ENCODE data around the gene WDR86.

Gene WDR86

DNA sequence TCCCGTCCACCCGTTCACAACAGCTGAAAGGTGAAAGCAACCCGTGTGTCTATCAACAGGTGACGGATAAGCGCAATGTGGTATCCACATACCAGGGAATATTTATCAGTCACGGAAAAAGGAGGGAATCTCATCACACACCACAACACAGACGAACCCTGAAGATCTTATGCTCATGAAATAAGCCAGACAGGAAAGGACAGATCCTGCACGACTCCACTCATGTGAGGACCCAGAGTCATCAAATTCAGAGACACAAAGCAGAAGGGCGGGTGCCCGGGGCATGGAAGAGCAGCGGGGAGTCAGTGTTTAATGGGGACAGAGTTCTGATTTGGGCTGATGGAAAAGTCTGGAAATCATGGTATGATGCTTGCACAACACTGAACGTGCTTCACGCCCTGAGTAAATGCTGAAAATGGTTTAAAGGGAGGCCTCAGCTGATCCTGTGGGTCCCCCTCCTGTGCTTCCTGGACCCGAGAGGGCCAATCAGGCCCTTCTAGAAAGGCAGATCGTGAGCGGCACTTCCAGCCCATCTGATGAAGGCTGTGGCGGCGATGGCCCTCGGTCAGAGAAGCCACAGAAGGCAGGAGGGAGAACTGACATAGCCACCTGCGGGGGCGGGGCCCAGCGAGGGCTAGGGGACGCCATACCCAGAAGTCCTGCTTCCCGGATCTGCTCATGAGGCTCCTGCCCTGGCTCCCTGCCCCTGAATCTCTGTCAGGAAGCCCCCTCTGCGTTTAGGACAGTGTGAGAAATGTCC is 19.1 kb downstream of the WDR86 start:
- no peak for DNase-seq (ENCODE audit: low read depth)

DNA sequence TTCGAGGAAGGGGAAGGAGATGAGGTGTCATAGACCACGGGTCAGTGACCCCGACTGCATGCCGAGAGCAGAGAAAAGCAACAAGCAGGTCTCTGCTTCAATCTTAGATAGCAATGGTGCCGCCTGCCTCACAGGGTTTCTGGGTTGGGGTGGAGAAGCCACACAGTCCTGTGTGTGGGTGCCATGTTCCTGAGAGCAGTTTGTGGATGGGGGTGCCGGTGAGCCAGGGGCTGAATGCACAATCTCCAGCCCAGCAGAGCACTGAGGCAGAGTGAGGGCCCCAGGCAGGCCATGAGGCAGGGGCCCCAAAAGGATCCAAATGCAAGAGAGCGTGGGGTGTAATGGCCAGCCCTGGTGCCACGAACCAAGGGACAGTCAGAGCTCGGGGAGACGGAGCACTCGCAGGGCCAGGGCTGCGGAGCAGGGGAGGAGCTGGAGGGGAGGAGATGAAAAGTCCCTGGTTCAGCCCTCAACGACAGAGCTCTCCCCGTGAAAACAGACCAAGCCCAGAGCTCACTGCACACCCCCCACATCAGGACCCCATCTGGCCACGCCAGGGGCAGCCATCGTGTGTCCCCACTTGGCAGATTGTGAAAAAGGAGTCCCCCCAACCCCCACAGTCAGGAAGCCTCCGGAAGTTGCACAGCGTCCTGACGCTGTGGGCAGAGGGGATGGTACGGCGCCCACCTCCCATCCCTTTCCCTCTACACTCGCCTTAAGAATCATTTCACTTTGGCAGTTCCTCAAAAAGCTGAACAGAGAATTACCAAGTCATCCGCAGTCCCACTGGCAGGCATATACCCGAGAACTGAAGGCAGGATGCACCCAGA is 19.9 kb downstream of the WDR86 start:
- no peak for DNase-seq (ENCODE audit: low read depth)

DNA sequence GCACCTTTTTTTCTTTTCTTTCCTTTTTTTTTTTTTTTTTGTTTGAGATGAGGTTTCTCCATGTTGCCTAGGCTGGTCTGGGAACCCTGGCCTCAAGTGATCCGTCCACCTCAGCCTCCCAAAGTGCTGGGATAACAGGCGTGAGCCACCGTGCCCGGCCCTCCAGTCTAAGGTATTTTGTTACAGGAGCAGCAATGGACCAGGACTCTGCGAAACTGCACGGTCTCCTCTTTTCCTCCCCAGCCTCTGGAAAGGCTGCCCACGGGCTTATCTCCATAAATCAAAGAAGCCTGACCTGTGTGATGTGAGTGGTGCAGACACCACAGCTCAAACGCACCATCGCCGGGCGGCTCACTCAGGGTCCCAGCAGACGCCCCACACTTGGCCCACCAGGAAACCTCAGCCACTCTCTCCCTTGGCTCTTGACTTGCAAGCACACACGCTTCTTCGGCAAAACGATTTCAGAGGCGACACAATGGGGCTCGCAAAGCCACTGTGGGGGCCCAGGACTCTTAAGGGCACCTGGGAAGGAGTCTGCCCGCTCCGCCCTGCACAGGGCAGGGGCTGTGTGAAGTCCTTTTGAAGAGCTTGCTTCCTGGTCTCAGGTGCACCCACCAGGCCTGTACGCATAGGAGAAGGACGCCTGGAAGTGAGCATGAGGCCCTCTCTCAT is 20.6 kb downstream of the WDR86 start:
- no peak for DNase-seq (ENCODE audit: low read depth)

DNA sequence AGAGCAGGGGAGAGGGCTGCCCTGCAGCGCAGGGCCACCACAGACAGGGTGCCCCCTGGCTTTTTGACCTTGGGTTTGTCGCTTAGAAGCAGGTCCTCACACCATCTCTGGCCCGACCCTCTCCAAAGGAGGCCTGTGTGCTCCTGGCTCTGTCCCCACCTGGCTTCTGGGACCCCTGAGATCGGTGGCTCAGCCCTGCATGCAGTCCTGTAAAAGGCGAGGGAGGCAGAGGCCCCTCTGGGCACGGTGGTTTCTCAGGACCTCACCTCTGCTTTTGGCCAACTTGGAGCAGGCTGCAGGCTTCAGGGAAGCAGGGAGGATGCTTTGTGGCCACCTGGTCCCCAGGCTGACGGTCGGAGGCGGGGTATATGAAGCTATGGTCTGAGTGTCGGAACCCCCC is 21.4 kb downstream of the WDR86 start:
- DNase-seq (ENCODE audit: low read depth): no peak

DNA sequence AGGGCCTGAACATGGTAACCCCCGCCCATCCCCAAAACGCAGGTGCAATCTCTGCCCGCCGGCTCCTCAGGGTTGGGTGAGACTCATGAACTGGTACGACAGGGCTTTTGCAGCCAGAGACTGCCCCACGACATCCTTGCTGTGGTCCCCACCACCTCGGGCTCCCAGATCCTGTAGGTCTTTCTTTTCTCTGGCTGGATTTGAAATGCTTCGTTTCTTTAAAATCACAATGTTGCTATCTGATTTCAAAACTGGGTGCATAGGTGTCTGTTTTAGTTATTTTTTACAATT is 21.9 kb downstream of the WDR86 start:
- no peak for DNase-seq (ENCODE audit: low read depth)

DNA sequence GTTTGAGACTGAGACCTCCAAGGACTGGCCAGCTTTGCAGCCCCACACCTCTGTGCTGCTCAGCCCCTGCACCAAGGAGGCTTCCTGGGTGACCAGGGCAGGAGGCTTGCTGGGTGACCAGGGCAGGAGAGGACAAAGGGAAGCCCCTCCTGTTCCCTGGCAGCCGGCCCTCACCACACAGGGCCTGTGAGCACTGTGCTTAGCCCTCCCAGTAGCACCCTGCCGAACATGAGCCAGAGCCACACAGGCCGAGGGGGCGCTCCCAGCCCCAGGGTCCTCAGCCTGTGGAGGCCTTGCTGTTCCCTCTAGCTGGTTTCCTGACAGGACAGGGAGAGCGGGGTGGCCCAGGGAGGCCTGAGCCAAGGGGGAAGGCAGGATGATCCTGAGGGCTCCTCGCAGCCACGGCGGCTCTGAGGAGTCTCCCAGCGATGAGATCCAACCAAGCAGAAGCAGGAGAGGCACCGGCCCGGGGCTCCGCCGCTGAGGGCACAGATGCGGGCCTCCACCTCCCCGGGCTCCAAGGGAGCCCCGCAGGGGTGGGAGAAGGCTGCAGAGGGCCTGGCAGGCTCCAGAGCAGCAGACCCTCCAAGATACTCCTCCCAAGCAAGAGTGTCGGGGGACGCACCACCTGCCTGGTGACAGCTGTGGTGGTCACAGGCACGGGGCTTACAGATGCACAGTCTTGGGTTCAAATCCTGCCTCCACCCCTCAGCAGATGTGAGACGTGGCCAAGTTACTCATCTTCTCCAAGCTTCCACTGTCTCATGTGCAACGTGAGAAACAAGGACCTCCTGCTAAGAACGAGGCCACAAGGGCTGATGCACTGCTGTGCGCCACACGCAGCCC is 22.5 kb downstream of the WDR86 start:
- no peak for DNase-seq (ENCODE audit: low read depth)

DNA sequence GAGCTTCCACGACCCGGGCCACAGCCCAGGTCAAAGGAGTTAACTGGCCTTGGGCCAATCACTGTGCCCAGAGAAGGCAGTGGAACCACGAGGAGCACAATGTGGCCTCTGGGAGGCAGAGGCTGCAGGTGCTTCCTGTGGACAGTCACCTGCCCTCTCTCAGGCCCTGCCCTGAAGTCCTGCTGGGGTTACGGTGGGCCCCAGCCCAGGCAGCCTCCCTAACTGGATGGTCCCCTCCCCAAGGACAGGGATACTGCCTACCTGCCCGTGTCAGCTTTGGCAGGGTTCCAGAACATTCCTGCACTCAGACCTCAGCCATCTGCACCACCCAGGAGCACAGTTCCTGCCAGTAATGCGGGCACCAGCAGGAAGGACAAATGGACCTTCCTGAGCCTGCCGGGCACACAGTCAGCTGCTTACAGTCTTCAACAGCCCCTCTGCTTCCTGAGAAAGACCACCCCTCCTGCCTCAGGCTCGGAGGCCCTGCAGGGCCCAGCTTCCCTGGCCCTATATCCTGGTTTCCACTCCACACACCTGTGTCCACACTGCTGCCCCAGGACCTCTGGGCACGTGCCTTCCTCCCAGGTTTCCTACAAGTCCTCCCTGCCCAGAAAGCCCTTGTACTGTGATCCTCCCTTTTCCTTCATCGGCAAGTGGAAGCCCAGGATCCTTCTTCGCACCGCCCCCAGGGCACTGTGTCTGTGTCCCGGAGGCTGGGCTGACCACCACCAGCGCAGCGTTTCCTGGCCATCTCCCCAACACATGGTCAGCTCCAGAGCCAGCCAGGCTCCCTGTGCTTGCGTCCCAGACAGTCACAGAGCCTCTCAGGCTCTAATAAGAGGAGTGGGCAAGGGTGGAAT is 23.3 kb downstream of the WDR86 start:
- DNase-seq (ENCODE audit: low read depth): no peak

DNA sequence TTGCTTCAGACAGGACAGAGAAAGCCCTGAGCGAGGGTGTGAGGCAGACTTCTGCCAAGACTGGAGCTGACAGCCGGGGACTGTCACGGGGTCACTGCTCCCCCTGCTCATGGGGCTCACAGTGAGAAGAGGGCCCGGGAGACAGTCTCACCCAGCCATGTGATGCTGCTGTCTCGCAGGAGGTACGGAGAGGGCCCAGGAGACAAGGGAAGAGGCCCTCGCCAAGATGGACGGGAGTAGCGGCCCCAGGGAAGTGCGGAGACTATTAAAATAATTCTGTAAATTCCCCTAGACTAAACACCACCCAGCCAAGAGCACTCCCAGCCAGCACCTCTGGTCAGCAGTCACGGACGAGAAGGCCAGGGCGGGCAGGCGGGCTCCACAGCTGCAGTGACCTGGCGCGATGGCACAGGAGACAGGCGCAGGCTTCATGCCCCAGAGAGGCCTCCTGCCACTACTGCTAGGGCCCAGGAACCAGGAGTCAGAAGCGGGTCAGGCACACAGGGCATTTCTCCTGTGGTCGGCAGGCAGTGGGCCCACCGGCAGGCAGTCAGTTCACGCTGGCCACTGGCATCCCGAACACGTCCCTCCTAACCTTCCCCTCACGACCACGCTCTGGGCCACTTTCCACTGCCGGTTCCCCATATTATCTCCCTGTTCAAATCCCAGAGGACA is 24.1 kb downstream of the WDR86 start:
- DNase-seq (ENCODE audit: low read depth): no peak

DNA sequence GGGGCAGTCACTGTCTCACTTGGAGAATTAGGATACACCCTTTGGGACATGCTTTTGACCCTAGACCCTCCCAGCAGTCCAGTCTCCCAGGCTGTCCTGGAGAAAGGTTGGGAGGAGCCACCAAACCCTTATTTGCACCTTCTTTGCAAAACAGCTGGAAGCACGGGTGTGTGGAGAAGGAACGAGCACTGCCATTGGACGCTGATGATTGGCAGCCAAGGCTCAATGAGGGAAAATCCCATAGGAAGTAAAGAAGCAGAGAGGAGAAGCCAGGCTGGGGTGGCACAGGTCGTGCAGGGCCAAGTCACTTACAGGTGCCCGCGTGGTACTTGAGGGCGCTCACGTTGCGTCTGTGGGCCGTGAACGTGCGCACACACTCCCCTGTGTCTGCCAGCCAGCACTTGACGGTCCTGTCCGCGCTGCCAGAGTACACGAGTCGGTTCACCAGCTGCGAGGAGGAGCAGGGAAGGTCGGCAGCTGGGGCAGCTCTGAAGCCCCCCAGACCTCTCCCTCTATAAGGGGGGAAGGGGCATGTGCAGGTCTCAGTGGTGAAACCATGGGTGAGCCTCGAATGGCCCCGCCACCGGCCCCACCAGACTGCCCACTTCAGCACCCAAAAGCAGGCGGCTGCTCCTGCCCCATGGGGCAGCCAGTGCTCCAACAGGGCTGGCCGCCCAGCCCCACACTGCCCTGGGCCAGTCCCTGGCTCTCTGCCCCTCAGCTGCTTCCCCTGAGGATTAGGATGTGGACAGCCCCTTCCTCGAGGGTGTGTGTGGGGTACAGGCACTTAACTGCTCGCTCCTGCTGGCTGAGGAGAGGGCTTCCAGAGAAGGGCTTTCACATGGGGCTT is 24.8 kb downstream of the WDR86 start:
- DNase-seq (ENCODE audit: low read depth): no peak

DNA sequence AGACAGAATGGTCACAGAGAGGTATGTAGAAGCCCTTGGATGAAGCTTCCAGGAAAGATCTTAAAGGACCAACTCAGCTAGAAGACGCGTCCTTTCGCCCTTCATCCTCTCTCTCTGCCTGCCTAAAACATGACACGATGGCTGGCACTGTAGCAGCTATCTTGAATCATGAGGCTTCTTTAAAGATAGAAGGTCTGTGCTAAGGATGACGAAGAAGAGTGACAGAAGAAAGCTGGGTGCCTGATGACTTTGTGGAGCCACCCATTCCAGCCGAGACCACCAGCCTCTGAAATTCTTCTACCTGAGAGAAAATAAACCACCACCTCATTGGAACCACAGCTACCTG is 25.5 kb downstream of the WDR86 start:
- no peak for DNase-seq (ENCODE audit: low read depth)

DNA sequence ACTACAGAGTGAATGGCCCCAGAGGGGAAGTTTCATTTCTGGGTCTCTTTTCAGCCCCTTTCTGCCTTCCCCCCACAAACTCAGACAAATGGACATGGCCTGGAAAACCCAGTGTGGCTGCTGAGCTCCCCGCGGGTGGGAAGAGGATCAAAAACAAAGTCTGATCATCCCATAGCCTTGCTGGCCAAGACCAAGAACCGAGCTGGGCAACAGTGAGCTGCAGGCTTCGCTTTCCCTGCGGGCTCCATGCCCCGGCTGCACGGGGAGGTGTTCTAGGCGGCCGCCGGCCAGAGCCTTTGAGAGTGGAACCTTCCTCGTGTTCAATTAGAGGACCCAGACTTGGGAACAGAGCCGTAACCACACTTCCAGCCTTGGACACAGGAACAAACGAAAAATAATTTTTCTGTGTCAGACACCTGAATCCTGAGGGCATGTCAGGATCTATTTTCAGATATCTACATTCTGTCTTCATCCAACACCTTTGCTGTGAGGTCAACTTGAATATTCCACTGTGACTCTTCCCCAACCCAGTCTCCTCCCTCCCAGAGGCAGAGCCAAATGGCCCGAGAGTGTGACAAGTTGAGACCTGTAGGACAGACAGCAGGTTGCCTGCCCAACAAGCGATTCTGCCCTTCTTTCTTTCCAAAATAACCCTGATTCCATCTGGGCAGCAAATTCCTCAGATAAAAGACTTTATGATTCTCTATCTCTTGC is 26.0 kb downstream of the WDR86 start:
- DNase-seq (ENCODE audit: low read depth): no peak

DNA sequence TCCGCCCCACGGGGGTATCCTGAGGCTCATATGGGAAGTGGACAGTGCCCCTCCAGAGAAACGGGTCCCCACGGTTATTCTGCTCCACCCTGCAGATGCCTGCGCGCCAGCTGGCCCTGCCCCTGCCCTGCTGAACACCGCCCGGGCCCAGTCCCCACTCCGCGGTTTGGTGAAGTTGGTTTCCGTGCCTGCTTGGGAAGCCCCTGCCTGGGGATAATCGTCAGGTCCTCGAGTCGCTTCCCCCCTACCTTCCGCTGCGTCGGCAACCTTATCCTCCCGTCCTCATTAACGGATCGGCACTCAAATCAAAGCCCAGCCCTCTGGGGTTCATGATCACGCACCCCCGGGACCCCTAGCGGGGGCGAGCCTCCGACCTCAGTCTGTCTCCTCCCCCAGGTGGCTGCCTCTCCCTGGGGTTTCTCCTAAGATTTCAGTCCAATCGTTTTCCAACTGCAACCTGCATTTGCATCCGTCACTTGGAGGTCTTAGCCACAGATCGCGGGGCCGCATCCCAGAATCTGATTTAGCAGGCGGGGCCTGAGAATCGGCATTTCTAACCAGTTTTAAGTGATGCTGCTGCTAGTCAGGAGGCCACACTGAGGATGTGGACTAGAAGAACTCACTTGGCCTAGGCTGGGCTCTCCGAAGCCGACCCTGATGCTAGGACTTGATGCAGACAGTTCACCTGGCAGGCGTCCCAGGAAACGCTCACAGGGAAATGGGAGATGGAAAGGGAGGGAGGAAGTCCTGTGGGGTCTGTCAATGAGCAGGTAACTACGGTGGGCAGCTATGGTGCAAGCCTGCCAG is 27.6 kb downstream of the WDR86 start:
- no peak for DNase-seq (ENCODE audit: low read depth)

DNA sequence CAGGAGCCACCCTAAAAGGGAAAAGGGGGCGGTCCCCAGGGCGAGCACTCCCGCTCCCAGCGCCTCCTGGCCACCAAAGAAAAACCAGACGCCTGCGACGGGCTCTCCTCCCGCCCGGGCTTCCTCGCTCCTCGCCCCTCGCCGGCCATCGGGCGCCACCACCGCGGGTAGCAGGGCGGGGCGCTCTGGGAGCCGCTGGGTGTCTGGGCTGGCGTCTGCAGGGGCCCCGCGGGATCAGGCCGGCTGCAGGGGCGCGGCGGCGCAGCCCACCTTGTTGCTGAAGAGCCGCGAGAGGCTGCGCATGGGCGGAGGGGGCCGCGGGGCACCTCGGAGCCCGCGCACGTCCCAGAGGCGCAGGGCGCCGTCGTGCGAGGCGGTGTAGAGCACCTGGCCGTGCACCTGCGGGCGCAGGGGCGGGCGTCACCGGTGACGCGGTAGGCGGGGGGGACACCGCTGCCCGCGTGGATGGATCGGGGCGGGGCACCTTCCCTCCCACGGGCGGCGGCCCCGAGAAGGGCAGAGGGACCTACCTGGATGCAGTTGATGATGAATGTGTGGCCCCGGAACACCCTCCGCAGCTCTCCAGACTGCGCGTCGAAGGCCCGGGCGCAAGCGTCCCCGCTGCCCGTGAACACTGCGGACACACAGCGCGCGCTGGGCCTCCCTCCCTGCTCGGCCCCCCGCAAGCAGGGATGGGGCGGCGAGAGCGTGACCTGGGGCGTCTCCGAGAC is 28.3 kb downstream of the WDR86 start:
- DNase-seq (ENCODE audit: low read depth): peak; percentile 32

DNA sequence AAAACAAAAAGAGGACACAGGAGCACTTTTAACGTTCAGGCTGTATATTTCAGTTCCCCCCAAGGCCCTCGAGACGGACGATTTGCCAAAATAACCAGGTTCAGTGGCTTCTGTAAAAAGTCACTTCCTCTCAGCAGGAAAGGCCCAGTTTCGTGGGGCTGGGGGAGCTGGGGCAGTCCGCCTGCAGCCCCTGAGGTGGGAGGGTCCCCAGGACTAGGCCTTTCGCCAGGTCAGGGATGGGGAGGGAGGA is 28.8 kb downstream of the WDR86 start:
- no peak for DNase-seq (ENCODE audit: low read depth)

DNA sequence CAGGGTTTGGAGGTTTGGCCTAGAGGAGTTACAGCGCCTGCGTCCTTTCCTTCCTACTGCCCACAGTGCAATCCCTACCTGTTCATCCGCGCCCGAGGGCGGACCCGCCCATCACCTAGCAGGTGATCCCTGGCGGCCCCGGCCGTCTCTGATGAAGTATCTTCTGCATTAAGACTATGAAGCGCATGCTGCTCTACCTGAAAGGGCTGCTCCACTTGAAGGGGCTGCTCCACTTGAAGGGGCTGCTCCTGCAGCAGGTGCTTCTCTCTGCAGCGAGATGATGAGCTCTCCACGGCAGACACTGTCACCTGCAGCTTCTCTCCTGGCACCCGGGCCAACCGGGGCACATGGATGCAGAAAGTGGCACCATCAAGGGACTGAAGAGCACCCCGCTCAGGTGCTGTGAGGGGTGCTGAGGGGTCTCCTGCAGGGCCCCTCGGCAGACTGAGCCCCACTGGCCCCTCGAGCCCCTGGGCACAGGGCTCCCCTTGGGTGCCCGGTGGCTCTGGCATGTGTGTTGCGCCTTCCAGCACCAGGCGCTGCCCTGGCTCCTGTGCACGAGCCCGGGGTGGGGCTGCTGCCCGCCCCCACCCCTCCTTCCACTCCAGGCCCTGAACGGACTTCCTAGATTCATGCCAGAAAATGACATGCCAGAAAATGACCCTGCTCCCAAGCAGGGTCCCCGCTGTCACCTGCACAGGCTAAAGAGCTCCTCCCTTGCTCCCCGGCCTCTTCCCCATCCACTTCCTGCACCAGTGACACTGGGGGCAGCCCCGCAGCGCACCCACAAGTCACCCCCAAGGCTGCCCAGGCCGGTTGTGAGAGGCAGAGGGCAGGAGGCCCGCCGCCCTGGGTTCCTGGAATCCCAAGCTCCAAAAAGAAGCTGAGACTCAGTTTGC is 29.4 kb downstream of the WDR86 start:
- no peak for DNase-seq (ENCODE audit: low read depth)

DNA sequence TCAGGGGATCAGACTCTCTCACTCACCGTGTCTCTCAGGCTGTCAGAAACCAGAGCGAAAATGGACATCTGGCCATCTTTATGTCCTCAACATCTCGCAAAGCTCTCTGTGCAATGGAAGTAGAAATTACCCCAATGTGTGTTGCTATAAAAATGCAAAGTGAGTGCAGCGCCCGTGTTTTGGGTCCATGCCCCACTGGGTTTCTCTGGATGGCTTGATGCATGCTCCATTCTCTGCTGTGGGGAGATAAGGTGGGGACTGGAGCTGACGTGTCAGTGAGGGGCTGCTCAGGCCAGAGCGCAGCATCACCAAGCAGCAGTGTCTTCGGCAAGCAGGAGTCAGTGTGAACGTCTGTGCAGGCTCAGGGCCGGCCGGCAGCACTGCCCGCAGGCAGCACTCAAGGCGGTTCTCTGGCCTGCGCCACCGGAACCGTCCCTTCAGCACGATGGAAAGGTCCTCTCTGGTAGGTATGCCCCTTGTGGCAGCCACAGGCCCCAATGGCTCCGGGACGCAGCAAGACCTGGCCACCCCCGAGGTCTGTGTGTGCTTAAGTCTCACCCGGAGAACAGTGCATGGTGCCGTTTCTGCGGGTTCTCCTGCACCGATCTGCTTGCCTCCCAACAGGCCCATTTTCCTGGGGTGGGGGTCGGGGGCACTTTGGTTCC is 30.2 kb downstream of the WDR86 start:
- no peak for DNase-seq (ENCODE audit: low read depth)

DNA sequence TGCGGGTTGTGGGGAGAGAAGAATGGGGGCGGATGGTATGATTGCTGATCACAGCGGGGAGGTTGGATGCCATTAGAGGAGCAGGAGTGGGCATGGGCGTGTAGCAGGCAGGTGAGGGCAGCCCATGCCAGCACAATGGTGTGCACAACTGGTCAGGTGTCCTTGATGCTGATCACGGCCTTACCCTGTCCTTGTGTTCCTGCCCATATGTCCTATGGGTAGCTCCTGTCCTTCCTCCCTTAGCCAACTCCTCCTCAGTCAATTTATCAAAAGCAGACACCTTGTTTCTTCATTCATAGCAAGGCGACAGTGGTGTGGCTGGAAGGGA is 30.7 kb downstream of the WDR86 start:
- DNase-seq (ENCODE audit: low read depth): no peak
